PC-3 (cell line): ENCODE measurements around the gene NR2F6. TPM values are rescaled to one million over a fixed set of nuclear protein-coding genes. Genes with fewer than 3 reads are reported as not detected.

Source experiments
- ATAC-seq: fragments of 200-7000 bp; cut with Tn5 transposase; 2 replicates; pipeline ENCODE4 v1.9.1; 2020; ENCODE audit warnings: mild to moderate bottlenecking, moderate library complexity
- BruUV-seq: library from RNA; stranded (reverse); fragments of 400-500 nt; replicated peaks from 2 replicates; lab custom pipeline; 2021; lab: Mats Ljungman, UMichigan
- CTCF ChIA-PET: fragments of 300-600 bp; sonication (Branson Sonifier 250); formaldehyde crosslinking; loops from one replicate; lab custom pipeline; 2022; ENCODE audit warnings: antibody characterized with exemption; lab: Charles Lee
- POLR2A ChIA-PET: fragments of 300-600 bp; sonication (Branson Sonifier 250); formaldehyde crosslinking; loops from one replicate; lab custom pipeline; 2022; ENCODE audit warnings: antibody characterized with exemption; ENCODE audit not compliant: unreplicated experiment; lab: Charles Lee
- DNase-seq: peaks from one replicate; pipeline ENCODE4 v3.0.0-alpha.2; 2015
- H2AFZ ChIP-seq: fragments of 300-600 bp; sonication (generic); 2 replicates; pipeline ENCODE4 v1.6.0; 2016; ENCODE audit warnings: antibody characterized with exemption, low read length
- H3F3A ChIP-seq: fragments of 300-600 bp; sonication (generic); one replicate; pipeline ENCODE4 v1.6.0; 2017; ENCODE audit warnings: antibody characterized with exemption, low read length, control low read depth, mild to moderate bottlenecking; ENCODE audit not compliant: unreplicated experiment
- H3K27ac ChIP-seq: fragments of 300-600 bp; sonication (generic); 2 replicates; pipeline ENCODE4 v1.5.1; 2016; ENCODE audit warnings: mild to moderate bottlenecking, low read length
- H3K27me3 ChIP-seq: fragments of 300-600 bp; sonication (generic); 2 replicates; pipeline ENCODE4 v1.6.1; 2016; ENCODE audit warnings: low read length, mixed read lengths
- H3K36me3 ChIP-seq: fragments of 300-600 bp; sonication (generic); 2 replicates; pipeline ENCODE4 v1.6.1; 2016; ENCODE audit warnings: low read depth, mixed run types, low read length, mixed read lengths
- H3K4me1 ChIP-seq: fragments of 300-600 bp; sonication (generic); 2 replicates; pipeline ENCODE4 v1.5.1; 2016; ENCODE audit warnings: low read length; ENCODE audit not compliant: insufficient read depth
- H3K4me2 ChIP-seq: fragments of 300-600 bp; sonication (generic); 2 replicates; pipeline ENCODE4 v1.6.0; 2016; ENCODE audit warnings: low read length
- H3K4me3 ChIP-seq: fragments of 300-600 bp; sonication (generic); 2 replicates; pipeline ENCODE4 v1.5.1; 2016; ENCODE audit warnings: mild to moderate bottlenecking, low read length, mixed read lengths
- H3K79me2 ChIP-seq: fragments of 300-600 bp; sonication (generic); 2 replicates; pipeline ENCODE4 v1.6.1; 2017; ENCODE audit warnings: low read length, mixed read lengths
- H3K9ac ChIP-seq: fragments of 300-600 bp; sonication (generic); 2 replicates; pipeline ENCODE4 v1.6.0; 2016; ENCODE audit warnings: mild to moderate bottlenecking, low read length
- H3K9me2 ChIP-seq: fragments of 300-600 bp; sonication (generic); replicated peaks from 2 replicates; pipeline ENCODE4 v1.6.1; 2016; ENCODE audit warnings: mixed run types, low read length, mixed read lengths
- H3K9me3 ChIP-seq: fragments of 300-600 bp; sonication (generic); 2 replicates; pipeline ENCODE4 v1.6.1; 2016; ENCODE audit warnings: low read length, mixed read lengths
- H4K20me1 ChIP-seq: fragments of 300-600 bp; sonication (generic); 2 replicates; pipeline ENCODE4 v1.6.1; 2016; ENCODE audit warnings: low read length, mixed read lengths
- CTCF ChIP-seq: fragments of 300-600 bp; sonication (generic); conservative IDR thresholded peaks from 2 replicates; pipeline ENCODE4 v1.5.1; 2017; ENCODE audit warnings: antibody characterized with exemption, low read depth, mild to moderate bottlenecking, low read length
- EZH2 ChIP-seq: fragments of 300-600 bp; sonication (generic); IDR thresholded peaks from one replicate; pipeline ENCODE4 v1.6.1; 2017; ENCODE audit warnings: antibody characterized with exemption, mild to moderate bottlenecking, low read length; ENCODE audit not compliant: unreplicated experiment
- EZH2phosphoT487 ChIP-seq: fragments of 300-600 bp; sonication (generic); IDR thresholded peaks from 2 replicates; pipeline ENCODE4 v1.6.1; 2018; ENCODE audit warnings: mild to moderate bottlenecking, antibody characterized with exemption, low read length, borderline replicate concordance
- intact Hi-C: fragments of 100-400 bp; cut with micrococcal nuclease; formaldehyde crosslinking; loops from 2 replicates; pipeline ENCODE4 v1.9.0; 2023
- total RNA-seq: library from RNA; depleted of rRNA; stranded (reverse); fragments of >200 nt; gene quantifications from 2 replicates; pipeline ENCODE4 v1.2.3, GENCODE V29; 2014

The NR2F6 gene
- total RNA-seq, 1 experiment from 2014 or later, result 134 TPM

DNA sequence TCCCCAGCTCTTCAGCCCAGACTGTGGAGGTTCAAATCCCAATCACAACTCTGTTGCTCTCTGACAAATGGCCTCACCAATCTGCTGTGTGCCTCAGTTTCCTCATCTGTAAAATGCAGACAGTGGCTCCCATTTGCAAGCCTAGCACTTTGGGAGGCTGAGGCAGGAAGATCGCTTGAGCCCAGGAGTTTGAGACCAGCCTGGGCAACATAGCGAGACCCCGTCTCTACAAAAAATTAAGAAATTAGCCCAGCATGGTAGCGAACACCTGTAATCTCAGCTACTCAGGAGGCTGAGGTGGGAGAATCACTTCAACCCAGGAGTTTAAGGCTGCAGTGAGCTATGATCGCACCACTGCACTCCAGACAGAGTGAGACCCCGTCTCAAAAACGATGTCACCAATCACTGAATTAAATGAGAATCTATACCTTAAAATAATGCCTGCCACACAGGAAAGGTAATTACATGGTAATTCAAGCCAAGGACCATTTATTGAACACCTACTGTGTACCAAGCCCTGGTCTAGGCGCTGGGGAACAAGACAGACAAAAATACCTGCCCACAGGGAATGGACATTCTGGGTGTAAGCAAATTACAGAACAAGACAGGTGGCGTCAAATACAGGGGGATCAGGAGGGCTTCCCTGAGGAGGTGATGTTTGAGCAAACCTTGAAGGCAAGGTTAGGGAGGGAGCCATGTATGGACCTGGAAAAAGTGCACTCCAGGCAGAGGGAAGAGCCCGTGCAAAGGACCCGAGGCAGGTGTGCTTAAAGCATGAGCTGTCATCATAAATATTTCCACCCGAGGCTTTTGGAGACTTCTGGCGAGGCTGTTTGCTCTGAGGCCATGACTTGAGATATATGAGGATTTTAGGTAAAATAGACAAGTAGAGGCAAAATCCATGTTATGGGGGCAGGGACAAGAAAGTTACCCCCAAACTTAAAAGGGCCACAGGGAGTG, 7.7 kb downstream of the NR2F6 start:
- Histone ChIP-seq H3K4me1 (peaks cover 1% of the 10 kb centered on the region; the same call in 1 of the 2 replicates), H3K4me2 (no peak overlapping the region), H3K9me3 (no peaks in the 10 kb centered on the region), H4K20me1 (peaks cover 8% of the 10 kb centered on the region), H3K36me3 (peaks cover 12% of the 10 kb centered on the region; the same call in 1 of the 2 replicates), H2AFZ (no peak overlapping the region), H3K27ac (no peak overlapping the region), H3K9ac (no peak overlapping the region), H3K4me3 (no peak overlapping the region), H3K27me3 (no peaks in the 10 kb centered on the region), H3K9me2 (no peaks in the 10 kb centered on the region), H3K79me2 (peaks cover 61% of the 10 kb centered on the region), H3F3A (no peaks in the 10 kb centered on the region)
- CTCF ChIA-PET, result no interaction called here
- TF ChIP-seq EZH2phosphoT487 (no peak), EZH2 (no peak), CTCF (no peak)
- POLR2A ChIA-PET, result no interaction called here
- no TSS peak for BruUV-seq
- no peak for ATAC-seq
- no peak for DNase-seq
- intact Hi-C loops, result no loop called here

DNA sequence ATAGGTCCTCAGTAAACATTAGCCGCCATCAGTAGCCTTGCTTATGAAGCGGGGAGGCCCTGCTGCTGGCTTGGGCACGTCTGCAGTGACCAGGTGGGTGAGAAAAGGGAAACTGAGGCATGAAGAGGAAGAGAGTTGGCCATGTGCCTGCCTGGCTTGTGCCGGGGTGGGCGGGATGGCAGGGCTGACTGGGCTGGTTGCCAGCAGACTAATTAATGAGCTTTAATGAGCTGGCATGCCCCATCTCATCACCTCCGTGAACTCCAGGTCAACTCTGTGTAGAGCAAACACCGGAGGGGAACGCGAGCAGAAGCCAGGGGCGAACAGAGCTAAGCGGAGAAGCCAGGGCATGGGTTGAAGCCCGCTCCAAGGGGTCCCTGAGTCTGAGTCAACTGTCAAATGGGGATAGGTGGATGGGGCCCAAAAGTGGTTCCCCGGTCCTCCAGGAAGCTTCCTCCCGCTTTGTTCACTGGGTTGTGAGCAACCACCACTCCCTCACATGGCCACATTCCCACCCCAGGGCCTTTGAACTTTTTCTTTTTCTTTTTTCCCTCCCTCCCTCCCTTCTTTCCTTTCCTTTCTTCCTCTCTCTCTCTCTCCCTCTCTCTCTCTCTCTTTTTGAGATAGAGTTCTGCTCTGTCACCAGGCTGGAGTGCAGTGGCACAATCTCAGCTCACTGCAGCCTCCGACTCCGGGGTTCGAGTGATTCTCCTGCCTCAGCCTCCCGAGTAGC, 8.7 kb downstream of the NR2F6 start:
- Histone ChIP-seq H3K27me3 (no peaks in the 10 kb centered on the region), H3K27ac (no peak overlapping the region), H3K9ac (no peak overlapping the region), H2AFZ (no peak overlapping the region), H3K36me3 (peaks cover 15% of the 10 kb centered on the region; the same call in 1 of the 2 replicates), H3K9me3 (no peaks in the 10 kb centered on the region), H3K4me1 (no peaks in the 10 kb centered on the region; the same call in 1 of the 2 replicates), H3K4me3 (no peak overlapping the region), H3F3A (no peaks in the 10 kb centered on the region), H3K9me2 (no peaks in the 10 kb centered on the region), H3K79me2 (peaks cover 51% of the 10 kb centered on the region), H4K20me1 (no peaks in the 10 kb centered on the region; the same call in 1 of the 2 replicates), H3K4me2 (no peak overlapping the region)
- no TSS peak for BruUV-seq
- intact Hi-C loops, result no loop called here
- no peak for ATAC-seq
- POLR2A ChIA-PET, result no interaction called here
- TF ChIP-seq EZH2phosphoT487 (no peak), CTCF (no peak), EZH2 (no peak)
- DNase-seq, result no peak
- CTCF ChIA-PET, result interaction anchor here (0.6 kb wide), 2 partner anchors 44 to 48 kb away, joined by 3 to 5 read pairs; no protein-coding TSS in a partner anchor
